ENCODE measurements around the gene CNOT4.

Gene CNOT4, protein sequence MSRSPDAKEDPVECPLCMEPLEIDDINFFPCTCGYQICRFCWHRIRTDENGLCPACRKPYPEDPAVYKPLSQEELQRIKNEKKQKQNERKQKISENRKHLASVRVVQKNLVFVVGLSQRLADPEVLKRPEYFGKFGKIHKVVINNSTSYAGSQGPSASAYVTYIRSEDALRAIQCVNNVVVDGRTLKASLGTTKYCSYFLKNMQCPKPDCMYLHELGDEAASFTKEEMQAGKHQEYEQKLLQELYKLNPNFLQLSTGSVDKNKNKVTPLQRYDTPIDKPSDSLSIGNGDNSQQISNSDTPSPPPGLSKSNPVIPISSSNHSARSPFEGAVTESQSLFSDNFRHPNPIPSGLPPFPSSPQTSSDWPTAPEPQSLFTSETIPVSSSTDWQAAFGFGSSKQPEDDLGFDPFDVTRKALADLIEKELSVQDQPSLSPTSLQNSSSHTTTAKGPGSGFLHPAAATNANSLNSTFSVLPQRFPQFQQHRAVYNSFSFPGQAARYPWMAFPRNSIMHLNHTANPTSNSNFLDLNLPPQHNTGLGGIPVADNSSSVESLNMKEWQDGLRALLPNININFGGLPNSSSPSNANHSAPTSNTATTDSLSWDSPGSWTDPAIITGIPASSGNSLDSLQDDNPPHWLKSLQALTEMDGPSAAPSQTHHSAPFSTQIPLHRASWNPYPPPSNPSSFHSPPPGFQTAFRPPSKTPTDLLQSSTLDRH
- long read RNA-seq, donor 1, partial matches to known transcripts = 52 of 52 reads
- long read RNA-seq, donor 1, other reads (novel, unspliced or antisense) = 0 of 52 reads
- long read RNA-seq, donor 2 = 0 reads
- long read RNA-seq, donor 3, partial matches to known transcripts = 0 of 1 reads
- long read RNA-seq, donor 3, other reads (novel, unspliced or antisense) = 0 of 1 reads
- long read RNA-seq, donor 4, partial matches to known transcripts = 0 of 2 reads
- long read RNA-seq, donor 4, other reads (novel, unspliced or antisense) = 0 of 2 reads
- long read RNA-seq, donor 5, full-length matches to known transcripts = 5 of 10 reads
- long read RNA-seq, donor 5, partial matches to known transcripts = 5 of 10 reads
- long read RNA-seq, donor 5, other reads (novel, unspliced or antisense) = 0 of 10 reads
- long read RNA-seq, donor 6 = 0 reads
- long read RNA-seq, donor 7, full-length matches to known transcripts = 3 of 26 reads
- long read RNA-seq, donor 7, partial matches to known transcripts = 23 of 26 reads
- long read RNA-seq, donor 7, other reads (novel, unspliced or antisense) = 0 of 26 reads
- long read RNA-seq, donor 8, full-length matches to known transcripts = 4 of 4 reads
- long read RNA-seq, donor 8, partial matches to known transcripts = 0 of 4 reads
- long read RNA-seq, donor 8, other reads (novel, unspliced or antisense) = 0 of 4 reads

DNA sequence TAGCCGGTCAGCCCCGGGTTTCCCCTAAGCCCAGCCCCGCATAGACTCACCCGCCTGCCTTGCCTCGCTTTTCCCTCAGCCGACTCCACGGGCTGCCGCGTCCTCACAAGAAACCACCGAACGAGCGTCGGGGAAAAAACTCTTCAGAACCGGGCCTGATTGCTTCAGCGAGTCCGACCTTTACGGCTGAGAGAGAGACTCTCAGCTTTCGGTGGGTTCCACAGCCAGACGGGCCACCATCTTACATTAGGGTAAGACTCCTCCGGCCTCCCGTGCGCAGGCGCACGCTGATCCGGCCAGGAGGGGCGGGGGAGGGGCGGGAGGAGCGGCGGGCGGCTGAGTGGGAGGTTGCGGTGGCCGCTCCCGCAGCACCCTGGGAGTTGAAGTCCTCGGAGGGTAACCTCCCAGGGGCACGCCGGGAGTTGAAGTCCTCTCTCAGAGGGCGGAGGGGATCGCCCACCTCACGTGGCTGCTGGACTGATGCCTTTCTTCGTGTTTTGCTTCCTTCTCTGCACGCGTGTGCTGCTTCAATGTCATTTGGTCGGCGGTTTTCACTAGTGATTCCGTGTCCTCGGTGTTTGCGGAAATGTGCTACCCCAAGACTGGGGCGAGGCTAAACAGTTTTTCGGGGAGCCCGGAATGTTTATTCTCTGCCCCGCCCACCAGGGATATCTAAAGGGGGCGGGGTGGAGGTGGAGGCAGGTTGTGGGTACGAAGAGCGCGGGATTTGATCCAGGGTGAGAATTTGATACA is at the start of gene CNOT4:
Gene CNOT4, minus strand, starts transcription at position 264 of the 753 bp plus-strand sequence. CDS start 71,771 bp downstream, outside the sequence.
- peak; percentile 88 for DNase-seq

DNA sequence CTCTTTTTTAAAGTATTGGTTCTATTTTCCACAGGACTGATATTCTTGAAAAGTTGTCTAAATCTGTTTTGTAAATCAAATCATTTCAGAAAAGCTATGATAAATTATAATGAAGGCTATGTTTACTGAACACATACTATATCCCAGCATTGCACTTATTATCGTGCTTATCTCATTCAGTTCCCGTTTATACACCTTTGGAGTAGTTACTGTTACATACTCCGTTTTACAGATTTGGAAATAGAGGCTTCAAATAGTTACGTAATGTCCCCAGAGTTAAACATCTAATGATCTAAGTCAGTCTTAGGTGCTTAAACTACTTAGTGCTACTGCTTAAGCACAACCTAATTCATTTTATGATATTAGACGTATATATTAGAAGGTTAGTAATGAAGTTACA is 49.0 kb upstream of the CNOT4 start:
- no peak for DNase-seq

DNA sequence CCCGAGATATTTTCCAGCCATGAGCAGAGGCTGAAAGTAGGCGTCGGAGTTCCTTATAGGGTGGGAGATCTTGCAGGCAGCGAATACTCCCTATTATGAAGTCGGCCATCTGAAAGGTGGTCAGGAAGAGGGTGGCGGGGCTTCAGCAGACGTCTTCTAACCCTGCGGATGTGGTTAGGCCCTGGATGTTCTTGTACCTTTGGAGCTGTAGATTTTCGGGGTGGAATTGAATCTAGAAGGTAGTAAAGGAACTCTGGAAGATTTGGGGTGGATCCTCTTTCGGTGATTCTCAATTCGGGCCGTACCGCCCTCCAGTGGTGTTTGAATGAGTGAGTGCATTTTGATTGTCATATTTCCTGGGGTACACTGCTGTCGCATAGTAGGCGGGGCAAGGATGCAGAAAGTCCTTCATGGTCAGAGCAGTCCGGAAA is 48.5 kb upstream of the CNOT4 start:
- DNase-seq = peak; percentile 79

DNA sequence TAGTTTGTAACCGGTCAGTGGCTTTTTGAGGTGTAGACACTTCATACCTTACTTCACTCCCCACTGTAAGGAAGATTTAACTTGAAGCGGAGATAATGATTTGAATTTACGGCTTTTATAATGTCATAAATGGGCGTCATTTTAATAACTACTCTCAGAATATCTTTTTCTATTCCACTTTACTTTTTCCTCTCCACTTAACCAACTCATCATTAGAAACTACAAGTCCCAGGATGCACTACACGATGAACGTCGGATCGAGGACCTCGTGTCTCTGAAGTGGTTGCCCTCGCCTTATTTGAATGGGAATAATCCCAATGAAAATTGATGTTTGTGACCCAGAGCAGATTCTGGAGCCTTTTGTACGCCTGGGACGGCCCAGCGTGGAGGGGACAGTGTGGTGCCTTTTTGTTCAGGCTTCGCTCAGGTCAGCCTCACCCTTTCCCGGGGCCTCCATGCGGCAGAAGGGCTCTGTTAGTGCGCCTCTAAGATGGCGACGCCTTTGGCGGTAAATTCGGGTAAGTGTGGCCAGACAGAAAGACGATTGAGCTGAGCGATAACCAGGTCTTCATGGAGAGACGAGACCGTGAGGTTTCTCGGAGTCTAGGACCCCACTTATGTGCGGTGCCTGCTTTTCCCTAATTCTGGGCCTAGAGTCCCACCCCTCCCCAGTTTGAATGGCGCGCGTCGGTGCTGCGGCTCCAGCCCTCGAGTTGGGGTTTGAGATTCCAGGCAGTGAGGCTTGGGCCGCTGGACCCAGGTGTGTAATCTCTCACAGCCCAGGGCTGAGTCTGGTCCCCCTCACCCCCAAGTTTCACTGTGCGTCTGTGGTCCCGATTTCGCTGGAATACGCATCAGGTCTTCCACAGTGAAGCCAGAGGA is 47.8 kb upstream of the CNOT4 start, which contains the start of gene NUP205:
Gene NUP205, plus strand, starts transcription at position 463 of the 882 bp plus-strand sequence. Its CDS starts 28 bp downstream, at position 491.
- DNase-seq = peak; percentile 100

DNA sequence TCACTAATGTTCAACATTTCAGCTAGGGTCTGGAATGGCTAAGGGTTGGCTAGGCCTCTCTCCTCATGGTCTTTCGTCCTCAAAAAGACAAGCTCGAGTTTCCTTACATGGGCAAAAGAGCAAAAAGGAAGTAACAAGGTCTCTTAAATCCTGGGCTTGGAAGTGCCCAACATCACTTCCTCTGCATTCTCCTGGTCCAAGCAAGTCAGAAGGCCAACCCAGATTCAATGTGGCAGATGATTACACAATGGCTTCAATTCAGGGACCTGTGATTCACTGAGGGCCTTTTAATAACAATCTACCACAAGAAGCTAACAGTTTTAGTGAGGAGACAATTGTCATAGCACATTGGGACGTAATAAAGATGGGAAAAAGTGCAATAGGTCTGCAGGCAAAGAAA is 43.4 kb upstream of the CNOT4 start:
- DNase-seq = no peak

DNA sequence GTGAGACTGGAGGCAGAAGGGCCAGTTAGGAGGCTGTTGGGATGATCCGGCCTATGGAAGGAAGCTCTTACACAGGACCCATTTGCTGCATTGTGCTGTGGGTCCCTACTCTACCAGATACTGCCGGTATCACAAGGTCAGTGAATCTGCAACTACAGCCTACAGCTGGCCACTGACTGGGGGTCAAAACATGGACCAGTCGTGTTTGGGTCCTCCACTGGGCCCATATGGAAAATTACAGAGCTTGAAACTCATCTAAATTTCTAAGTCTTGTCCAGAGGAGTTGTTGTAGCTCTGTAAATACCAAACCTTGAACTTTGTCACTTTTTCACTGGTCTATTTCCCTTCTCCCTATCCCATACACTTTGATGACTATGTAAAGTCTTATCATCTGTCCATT is 42.2 kb upstream of the CNOT4 start:
- DNase-seq = no peak

DNA sequence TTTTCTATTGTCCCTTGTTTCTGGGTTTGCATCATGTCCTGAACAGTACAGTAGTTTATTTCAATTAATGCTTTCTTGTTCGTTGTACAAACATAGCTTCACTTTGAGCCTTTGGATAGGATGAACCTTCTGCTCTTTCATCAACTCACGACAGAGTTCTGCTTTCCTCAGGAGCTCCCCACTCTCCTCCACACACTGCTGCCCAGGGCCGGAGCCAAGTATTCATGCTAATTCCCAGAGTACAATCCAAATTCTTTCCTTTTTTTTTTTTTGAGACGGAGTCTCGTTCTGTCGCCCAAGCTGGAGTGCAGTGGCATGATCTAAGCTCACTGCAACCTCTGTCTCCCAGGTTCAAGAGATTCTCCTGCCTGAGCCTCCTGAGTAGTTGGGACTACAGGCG is 40.3 kb upstream of the CNOT4 start:
- no peak for DNase-seq

DNA sequence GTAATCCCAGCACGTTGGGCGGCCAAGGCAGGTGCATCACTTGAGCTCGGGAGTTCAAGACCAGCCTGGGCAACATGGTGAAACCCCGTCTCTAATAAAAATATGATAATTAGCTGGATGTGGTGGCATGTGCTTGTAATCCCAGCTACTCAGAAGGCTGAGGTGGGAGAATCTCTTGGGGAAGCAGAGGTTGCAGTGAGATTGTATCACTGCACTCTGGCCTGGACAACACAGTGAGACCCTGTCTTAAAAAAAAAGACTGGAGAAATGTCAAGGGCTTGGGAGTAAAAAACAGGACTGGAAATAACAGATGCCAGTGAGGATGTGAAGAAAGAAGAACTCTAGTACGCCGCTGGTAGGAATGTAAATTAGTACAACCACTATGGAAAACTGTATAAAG is 31.1 kb upstream of the CNOT4 start:
- DNase-seq = no peak

DNA sequence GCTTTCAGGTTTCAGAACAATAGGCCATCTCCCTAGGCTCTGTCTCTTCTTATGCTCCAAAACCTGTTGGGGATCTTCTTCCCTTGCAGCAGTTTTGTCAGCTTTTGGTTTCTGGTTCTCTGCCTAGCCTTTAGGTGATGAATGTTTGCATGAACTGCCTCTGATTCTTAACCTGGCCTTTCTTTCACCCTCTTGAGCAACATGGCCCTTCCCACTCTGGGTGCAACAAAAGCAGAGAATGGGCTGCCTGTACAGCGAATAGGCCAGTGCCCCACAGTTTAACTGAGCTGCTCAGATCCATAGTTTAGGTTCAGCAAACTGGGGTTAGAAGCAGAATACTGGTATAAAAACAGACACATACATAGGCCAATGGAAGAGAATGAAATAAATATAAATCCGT is 29.7 kb upstream of the CNOT4 start:
- DNase-seq = no peak

DNA sequence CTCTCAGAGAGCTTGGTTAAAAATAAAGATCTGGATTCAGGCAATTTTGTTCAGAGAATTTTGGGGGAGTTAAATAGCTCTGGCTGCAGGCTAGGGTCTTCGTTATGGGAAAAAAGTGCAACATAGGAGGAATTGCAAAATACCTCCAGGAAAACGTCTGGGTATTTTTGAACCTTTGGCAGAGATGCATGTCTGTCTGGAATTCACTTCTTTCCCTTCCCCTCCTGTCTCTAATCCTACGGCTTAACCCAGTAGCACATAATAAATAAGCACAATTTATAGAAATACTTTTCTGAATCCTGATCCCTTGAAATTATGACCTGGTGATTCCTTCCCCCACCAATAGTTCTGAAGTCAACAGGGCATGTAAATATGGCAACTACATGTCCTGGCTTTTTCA is 28.5 kb upstream of the CNOT4 start:
- no peak for DNase-seq

DNA sequence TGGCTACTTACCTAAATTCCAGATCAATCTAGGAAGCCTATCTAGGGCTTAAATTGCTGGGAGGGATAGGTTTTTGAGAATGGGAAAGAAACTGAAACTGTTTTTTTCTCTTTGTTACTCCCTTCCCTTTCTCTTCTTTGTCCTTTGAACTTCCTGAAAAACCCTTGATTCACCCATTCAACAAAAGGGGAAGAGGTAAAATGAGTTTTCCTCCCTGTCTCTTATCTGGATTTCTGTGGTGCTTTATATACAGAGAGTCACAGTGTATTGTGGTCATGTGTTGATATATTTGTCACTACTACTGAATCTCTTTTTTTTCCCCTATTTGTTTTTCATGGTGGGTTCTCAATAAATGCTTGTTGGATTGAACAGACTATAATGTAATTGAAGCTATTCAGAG is 28.0 kb upstream of the CNOT4 start:
- no peak for DNase-seq

DNA sequence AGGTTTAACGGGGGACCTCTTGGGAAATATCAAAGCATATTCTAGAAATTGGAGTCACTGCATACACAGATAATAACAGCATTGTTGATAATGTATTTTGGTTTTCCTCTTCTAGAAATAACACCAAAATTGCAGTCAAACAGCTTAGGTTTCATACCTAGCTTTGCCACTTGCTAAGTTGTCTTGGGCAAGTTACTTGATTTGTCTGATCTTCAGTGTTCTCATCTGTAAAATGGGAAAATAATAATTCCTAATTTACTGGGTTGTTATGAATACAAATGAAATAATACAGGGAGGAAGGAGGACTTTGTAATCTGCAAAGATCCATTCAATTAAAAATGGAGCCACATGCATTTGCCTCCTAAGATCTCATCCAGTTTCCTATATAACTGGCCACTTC is 27.6 kb upstream of the CNOT4 start:
- DNase-seq = no peak

DNA sequence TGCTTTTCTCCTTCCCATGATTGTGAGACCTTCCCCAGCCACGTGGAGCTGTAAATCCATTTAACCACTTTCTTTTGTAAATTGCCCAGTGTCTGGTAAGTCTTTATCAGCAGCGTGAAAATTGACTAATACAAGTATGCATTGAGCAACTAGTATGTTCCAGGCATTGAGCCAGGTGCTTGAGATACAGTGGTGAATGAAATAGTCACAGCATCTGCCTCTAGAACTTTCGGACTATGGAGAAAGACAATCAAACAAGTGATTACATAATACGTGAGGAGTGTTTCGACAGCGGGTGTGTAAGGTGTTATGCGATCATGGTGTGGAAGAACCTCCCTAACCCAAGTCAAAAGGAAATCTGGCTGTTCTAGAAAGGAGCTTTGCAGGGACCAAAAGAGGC is 26.2 kb upstream of the CNOT4 start:
- DNase-seq = no peak

DNA sequence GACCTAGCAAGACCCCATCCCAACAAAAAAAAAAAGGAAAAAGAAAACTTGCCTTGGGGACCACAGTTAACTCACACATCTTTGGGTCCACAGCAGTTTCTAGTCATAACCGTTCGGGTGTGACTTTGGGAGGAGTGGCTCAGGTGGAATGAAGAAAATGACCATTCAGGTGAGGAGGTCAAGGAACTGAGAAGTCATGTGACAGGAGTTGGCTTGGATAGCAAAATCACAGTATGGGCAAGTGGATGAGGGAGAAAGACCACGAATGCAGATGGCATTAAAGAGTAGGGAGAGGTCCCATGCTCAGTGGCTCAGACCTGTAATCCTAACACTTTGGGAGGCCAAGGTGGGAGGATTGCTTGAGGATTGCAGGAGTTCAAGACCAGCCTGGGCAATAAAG is 17.1 kb upstream of the CNOT4 start:
- no peak for DNase-seq

DNA sequence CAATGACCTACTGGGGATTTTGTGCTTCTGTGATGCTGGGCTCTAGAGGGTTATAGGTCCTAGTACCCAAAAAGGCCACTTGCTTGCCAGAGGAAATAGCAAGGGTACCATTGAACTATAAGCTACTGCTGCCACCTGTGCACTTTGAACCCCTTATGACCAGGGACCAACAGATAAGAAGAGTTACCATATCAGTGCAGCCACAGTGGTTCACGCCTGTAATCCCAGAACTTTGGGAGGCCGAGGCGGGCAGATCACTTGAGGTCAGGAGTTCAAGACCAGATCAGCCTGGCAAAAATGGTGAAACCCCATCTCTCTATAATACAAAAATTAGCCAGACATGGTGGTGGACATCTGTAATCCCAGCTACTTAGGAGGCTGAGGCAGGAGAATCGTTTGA is 15.5 kb upstream of the CNOT4 start:
- DNase-seq = no peak

DNA sequence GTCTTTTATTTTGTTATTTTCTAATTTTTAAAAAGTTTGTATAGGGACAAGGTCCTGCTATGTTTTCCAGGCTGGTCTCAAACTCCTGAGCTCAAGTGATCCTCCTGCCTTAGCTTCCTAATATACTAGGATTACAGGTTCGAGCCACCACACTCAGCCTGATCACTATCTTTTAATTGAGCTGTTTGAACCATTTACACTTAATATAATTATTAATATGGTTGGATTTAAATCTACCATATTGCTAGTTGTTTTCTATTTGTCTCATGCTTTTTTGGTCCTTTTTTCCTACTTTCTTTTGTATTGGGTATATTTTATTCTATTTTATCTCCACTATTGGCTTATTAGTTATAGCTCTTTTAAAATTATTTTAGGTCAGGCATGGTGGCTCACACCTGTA is 13.2 kb upstream of the CNOT4 start:
- DNase-seq = no peak

DNA sequence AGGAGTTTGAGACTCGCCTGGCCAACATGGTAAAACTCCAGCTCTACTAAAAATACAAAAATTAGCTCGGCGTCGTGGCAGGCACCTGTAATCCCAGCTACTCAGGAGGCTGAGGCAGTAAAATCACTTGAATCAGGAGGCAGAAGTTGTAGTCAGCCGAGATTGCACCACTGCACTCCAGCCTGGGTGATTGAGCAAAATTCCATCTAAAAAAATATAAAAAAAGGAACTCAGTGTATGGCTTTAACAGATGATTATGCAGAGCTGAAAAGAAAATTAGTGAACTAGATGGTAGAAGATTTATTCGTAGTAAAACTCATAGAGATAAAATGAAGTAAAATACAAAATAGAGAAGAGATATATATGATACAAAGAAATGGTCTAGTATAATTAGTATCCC is 12.6 kb upstream of the CNOT4 start:
- no peak for DNase-seq

DNA sequence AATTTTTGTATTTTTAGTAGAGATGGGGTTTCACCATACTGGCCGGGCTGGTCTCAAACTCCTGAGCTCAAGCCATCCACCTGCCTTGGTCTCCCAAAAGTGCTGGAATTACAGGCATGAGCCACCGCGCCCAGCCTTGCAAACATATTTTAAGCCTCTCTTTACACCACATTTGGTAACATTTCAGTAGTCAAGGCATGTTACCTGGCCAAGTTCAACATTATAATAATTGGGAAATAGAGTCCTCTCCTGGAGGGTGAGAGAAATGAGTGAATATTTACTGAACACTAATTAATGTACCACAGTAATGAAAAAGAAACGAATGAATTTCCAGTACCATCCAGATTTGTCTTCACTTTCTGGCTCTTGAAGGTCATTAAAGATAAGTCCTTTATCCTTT is 10.0 kb upstream of the CNOT4 start:
- no peak for DNase-seq

DNA sequence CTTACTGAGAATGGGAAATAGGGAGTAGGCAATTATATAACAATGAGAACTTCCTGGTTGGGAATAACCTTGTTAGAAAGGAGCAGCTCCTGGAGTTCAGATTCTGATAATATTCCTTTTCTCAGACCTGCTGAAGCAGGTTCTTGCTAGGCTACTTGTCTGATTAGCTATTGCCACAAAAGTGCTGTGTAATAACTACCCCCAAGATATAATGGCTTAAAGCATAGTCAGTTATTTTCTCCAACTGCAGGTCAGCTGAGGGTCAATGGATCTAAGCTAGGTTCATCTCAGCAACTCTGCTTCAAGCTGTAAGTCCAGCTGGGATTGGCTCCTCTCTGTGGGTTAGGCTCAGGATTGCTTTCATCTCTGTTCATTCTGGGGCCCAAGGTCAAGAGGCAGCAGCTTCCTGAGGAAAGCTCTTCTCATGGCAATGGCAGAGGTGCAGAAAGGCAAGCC is 9.4 kb upstream of the CNOT4 start:
- DNase-seq = no peak

DNA sequence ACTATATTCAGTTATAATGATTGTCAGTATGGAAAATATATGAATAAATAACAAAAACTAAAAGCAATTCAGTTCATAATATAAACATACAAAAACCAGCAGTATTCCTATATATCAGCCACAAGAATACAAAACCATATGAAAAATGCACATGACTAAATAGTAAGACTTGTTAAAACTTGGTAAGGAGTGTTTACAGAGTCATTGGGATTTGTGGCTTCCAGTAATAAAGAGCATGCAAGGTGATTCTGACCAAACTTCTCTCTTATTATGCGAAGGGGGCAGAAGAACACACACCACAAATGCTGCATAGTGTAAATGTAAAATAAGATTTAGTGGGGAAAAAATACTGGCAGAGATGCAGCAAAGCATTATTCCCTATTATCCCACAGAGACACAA is 8.8 kb upstream of the CNOT4 start:
- no peak for DNase-seq

Data from right kidney (tissue), 9 donors.